Measurements from ENCODE around the gene DCAF8. TPM values are rescaled to one million over a fixed set of nuclear protein-coding genes. Genes with fewer than 3 reads are reported as not detected.
A peak's percentile ranks its signal among the peaks of the same experiment; 100 is the strongest.

DCAF8 gene
- total and polyA plus RNA-seq, 2 experiments from 2014 or later, result 55.0 to 104 TPM

DNA sequence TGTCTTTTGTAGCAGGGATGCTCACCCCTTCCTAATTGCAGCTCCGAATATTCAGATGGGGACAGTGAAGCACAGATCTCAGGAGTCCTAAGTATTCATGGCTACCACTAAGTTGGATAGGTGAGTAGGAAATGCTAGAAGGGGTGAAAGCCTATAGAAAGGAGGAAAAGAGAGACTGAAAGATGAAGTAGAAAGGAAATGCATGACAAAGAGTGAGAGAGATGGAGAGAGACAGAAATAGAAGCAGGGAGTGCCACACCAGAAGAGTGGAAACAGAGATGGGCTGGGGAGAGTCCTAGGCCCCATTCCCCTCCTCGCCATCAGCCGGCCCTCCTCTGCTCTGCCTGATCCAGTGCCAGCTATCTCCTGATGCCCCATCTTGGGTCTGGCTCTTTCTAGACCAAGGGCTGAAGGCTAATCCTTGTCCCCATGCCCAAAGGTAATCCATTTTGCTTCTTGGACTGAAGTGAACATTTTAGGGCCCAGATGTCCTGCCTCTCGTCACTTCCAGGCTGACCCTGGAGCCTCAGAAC, 55.2 kb downstream of the DCAF8 start:
- H3K27ac ChIP-seq (ENCODE audit: low read depth), result peak overlapping the region; percentile 74
- TF ChIP-seq ZNF114 (CRISPR knock-in tag; IDR thresholded peaks at IDR 0.05), result no peak
- TF ChIP-seq CREB1 (CRISPR knock-in tag; IDR thresholded peaks at IDR 0.05; ENCODE audit: low read depth), result no peak
- TF ChIP-seq ZNF331 (CRISPR knock-in tag; IDR thresholded peaks at IDR 0.05; ENCODE audit: low read depth), result no peak
- TF ChIP-seq, protein P1, sequence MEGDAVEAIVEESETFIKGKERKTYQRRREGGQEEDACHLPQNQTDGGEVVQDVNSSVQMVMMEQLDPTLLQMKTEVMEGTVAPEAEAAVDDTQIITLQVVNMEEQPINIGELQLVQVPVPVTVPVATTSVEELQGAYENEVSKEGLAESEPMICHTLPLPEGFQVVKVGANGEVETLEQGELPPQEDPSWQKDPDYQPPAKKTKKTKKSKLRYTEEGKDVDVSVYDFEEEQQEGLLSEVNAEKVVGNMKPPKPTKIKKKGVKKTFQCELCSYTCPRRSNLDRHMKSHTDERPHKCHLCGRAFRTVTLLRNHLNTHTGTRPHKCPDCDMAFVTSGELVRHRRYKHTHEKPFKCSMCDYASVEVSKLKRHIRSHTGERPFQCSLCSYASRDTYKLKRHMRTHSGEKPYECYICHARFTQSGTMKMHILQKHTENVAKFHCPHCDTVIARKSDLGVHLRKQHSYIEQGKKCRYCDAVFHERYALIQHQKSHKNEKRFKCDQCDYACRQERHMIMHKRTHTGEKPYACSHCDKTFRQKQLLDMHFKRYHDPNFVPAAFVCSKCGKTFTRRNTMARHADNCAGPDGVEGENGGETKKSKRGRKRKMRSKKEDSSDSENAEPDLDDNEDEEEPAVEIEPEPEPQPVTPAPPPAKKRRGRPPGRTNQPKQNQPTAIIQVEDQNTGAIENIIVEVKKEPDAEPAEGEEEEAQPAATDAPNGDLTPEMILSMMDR (conservative IDR thresholded peaks at IDR 0.05; ENCODE audit: low read depth in 2 of 2), result no peak
- TF ChIP-seq EZH2 (IDR thresholded peaks at IDR 0.05; ENCODE audit: low read depth, unreplicated experiment), result no peak
- peak overlapping the region; percentile 83; the same call in 2 of the 3 replicates for H3K4me3 Mint-ChIP-seq
- H3K9me2 ChIP-seq (ENCODE audit: insufficient read depth), result 0 out of 2 replicates have a peak, but pooled peaks cover 6% of the 10 kb centered on the region
- peak overlapping the region; percentile 99 for H3K4me2 ChIP-seq
- peaks cover 58% of the 10 kb centered on the region for H3K4me1 ChIP-seq (ENCODE audit: insufficient read depth)
- H3K79me2 ChIP-seq (replicated peaks; ENCODE audit: insufficient read depth), result peaks cover 41% of the 10 kb centered on the region
- peaks cover 67% of the 10 kb centered on the region for H3K4me1 Mint-ChIP-seq
- peak overlapping the region; percentile 96; the same call in 1 of the 2 replicates for H3K4me3 ChIP-seq
- H3K36me3 Mint-ChIP-seq (ENCODE audit: low read depth), result peaks cover 35% of the 10 kb centered on the region
- H3K36me3 ChIP-seq (ENCODE audit: insufficient read depth), result peaks cover 22% of the 10 kb centered on the region
- H3K9me3 Mint-ChIP-seq, result no peaks in the 10 kb centered on the region
- ATAC-seq, result no peak
- H3K27ac Mint-ChIP-seq, result no peak overlapping the region
- H3F3A ChIP-seq (replicated peaks; ENCODE audit: low read depth), result peaks cover 9% of the 10 kb centered on the region
- peaks cover 26% of the 10 kb centered on the region for H4K20me1 ChIP-seq (replicated peaks; ENCODE audit: insufficient read depth)
- DNase-seq (ENCODE audit: low spot score), result no peak
- no peaks in the 10 kb centered on the region for H3K27me3 ChIP-seq (ENCODE audit: insufficient read depth)
- peaks cover 25% of the 10 kb centered on the region for H3K27me3 Mint-ChIP-seq (ENCODE audit: insufficient read depth, low read depth, poor library complexity)
- no peak overlapping the region for H2AFZ ChIP-seq

DNA sequence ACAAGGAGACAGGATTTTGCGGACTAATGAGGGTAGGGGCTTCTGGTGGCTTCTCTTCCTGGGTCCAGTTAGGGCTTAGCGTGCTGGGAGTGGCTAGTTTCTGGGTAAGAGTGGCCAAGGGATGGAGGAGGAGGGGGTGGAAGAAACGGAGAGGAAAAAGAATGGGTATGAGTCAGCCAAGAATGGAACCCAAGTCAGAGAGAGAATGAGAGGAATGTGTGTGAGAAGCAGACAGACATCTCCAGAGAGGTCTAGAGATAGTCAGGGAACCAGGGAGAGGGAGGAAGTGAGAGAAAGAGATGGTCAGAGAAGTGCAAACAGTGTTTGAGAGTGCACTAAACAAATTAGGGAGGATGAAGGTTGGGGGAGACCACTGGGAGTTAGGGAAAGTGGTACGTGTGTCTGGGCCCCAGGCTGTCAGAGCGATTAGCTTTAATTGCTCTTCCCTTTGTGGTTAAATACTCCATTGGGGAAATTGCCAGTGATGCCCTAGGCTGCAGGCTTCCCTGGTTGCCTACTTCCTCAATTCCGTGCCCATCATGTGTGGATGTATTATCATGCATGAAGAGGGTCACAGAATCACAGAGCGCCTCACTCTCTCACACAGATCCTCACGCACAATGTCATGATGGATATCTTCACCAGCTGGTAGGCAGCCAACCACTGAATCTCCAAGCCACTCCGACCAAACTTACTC, 55.8 kb downstream of the DCAF8 start:
- H3F3A ChIP-seq (replicated peaks; ENCODE audit: low read depth), result peaks cover 9% of the 10 kb centered on the region
- DNase-seq (ENCODE audit: low spot score) (peak; percentile 65), ATAC-seq (peak; percentile 2; the same call in 2 of the 3 replicates)
- H3K4me1 ChIP-seq (ENCODE audit: insufficient read depth), result peaks cover 58% of the 10 kb centered on the region
- peaks cover 41% of the 10 kb centered on the region for H3K79me2 ChIP-seq (replicated peaks; ENCODE audit: insufficient read depth)
- Mint-ChIP-seq H3K27me3 (ENCODE audit: insufficient read depth, low read depth, poor library complexity) (peaks cover 25% of the 10 kb centered on the region), H3K27ac (no peak overlapping the region), H3K4me1 (peaks cover 65% of the 10 kb centered on the region), H3K9me3 (no peaks in the 10 kb centered on the region), H3K4me3 (peak overlapping the region; percentile 83), H3K36me3 (ENCODE audit: low read depth) (peaks cover 29% of the 10 kb centered on the region)
- TF ChIP-seq, protein P1 (conservative IDR thresholded peaks at IDR 0.05; ENCODE audit: low read depth in 2 of 2), result no peak
- 0 out of 2 replicates have a peak, but pooled peaks have one; percentile 19 for TF ChIP-seq POLR2AphosphoS5 (IDR thresholded peaks at IDR 0.05; ENCODE audit: low read depth)
- TF ChIP-seq, protein P2, sequence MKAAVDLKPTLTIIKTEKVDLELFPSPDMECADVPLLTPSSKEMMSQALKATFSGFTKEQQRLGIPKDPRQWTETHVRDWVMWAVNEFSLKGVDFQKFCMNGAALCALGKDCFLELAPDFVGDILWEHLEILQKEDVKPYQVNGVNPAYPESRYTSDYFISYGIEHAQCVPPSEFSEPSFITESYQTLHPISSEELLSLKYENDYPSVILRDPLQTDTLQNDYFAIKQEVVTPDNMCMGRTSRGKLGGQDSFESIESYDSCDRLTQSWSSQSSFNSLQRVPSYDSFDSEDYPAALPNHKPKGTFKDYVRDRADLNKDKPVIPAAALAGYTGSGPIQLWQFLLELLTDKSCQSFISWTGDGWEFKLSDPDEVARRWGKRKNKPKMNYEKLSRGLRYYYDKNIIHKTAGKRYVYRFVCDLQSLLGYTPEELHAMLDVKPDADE (IDR thresholded peaks at IDR 0.05), result no peak
- no peak overlapping the region for H2AFZ ChIP-seq
- H3K4me2 ChIP-seq, result peak overlapping the region; percentile 99
- H3K4me3 ChIP-seq, result peak overlapping the region; percentile 96
- H3K36me3 ChIP-seq (ENCODE audit: insufficient read depth), result peaks cover 16% of the 10 kb centered on the region
- peak overlapping the region; percentile 74; the same call in 1 of the 2 replicates for H3K27ac ChIP-seq (ENCODE audit: low read depth)
- 0 out of 2 replicates have a peak, but pooled peaks cover 8% of the 10 kb centered on the region for H3K9me2 ChIP-seq (ENCODE audit: insufficient read depth)
- H3K27me3 ChIP-seq (ENCODE audit: insufficient read depth), result no peaks in the 10 kb centered on the region
- H4K20me1 ChIP-seq (replicated peaks; ENCODE audit: insufficient read depth), result peaks cover 25% of the 10 kb centered on the region

Measured in GM23338 (cell line).